COLO668 (cell line): ENCODE measurements around the gene SMIM12.

Experiments
- DNase-seq: peaks from one replicate; lab custom pipeline; 2025; ENCODE audit not compliant: unreplicated experiment; lab: John Stamatoyannopoulos, UW

The SMIM12 gene, protein sequence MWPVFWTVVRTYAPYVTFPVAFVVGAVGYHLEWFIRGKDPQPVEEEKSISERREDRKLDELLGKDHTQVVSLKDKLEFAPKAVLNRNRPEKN

DNA sequence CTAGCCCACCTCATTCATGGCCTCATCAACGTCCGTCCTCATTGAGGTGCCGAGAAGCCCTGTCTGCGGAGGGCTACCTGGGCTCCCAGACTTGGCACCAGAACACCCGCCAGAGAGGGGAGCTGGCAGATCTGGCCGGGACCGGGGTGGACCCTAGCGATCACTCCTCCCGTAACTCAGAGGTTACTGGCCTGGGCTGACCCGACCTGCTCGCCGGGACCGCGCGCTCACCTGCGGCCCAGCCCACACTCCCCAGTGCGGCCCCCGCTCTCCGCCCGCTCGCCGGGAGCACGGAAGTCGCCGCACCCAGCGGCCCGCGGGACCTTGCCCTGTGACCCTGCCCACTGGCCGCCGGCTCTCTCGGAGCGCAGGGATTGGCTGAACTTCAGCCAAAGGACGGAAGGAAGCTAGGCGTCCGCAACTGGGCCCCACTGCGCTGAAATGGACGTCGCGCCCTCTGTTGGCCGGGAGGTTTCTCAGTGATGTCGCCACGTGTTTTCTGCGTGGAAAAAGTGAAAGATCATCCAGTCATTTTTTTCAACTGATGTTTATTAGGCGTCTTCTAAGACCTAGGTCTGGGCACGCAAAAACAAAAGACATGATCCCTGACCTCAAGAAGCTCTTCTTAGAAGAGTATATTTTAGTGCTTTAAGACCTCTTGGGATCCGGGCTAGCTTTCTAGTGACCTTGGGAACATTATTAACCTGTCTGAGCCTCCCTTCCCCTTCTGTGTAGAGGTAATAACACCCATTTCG, at the start of gene SMIM12:
SMIM12 (minus strand) TSS at position 304 of the 755 bp plus-strand sequence. CDS start 3,772 bp downstream, outside the sequence.
- peak; percentile 98 for DNase-seq

DNA sequence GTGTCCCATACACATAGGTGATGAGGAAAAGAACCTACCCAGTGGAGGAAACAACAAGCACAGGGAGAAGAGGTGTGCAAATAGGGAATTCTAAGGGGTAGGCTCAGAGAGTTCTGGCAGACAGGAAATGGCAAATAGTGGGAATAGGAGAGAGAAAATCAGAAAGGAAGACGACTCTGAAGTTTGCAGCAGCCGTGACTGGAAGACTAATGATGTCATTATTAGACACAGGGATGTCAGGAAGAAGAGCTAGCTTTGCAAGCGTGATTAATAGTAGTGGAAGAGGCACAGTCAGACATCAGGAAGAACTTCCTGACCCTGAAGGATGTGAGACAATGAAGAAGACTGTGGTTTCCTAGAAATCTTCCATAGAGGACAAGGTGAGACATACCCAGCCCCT, 48.8 kb upstream of the SMIM12 start:
- no peak for DNase-seq

DNA sequence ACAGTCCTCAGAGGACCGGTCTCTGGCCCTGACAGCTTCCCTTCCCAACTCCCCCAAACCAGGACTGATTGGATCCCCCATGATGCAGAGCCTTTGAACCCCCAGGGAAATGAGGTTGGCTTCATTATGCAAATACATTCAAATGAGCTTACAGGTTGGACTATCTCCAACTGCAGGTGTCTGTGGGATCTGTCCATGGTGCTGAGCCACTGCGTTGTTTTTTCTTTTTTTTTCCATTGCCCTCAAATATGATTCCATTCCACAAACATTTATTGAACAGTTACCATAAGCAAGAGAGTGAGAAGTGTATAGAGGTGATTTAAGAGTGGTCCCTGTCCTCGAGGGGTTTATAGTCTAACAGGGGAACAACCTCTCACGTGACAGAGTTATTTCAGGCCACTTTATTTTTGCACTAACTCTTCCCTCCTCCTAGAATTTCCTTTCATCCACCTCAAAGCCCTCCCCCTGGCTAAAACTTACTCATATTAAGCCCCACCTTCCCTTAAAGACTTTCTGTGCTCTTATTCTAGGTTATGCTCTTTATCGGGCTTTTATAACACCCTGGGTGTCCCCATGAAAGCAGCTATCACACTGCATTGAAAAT, 48.0 kb upstream of the SMIM12 start:
- DNase-seq: no peak

DNA sequence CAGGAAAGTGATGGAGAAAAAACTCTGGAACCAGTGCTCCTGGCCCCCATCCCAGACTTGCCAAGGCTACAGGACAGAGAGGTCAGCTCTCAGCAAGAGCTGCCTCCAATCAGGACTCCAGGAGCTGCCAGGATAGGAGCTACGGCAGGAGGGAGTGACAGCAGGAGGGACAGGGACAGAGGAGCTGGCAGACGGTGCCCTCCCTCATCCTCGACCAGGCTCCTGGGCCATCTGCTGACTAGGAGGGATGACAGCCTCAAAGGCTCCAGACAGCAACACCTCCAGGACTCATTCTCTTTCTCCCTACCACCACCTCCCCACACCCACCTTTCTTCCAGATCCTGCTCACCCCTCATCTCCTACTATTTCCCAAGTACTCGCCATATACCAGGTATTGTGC, 47.2 kb upstream of the SMIM12 start:
- no peak for DNase-seq

DNA sequence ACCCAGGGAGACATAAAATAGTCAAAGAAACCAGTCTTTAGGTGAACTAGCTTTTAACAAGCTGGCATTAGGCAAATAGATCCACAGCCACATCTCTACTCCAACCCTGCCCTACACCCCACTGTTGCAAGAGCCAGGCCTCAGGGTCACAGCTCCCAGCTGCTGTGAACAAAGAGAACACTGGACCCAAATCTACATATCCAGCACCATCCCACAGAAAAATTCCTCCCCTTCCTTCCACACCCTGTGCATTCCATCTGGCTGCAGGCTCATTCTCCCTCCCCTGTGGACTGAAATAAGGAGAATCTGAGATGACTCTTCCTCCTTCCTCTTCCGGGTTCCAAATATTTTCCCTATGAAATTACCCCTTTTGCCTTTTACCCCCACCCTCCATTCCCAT, 46.7 kb upstream of the SMIM12 start:
- DNase-seq: no peak

DNA sequence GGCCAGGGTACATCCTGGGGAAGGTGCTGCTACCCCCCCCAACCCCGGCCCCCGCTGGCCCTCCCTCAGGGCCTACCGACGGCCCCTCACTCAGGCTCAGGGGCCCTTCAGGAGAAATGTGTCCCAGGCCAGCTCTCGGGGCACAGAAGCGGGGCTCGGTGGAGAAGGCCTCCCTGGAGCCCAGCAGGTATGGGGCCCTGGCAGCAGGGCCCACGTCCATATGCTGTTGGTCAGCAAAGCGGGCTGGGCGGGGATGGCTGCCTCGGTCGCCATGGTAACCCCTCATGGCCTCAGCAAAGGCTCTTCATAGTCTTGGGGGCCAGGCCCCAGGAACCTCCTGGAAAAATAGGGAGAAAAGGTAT, 45.5 kb upstream of the SMIM12 start:
- DNase-seq: no peak

DNA sequence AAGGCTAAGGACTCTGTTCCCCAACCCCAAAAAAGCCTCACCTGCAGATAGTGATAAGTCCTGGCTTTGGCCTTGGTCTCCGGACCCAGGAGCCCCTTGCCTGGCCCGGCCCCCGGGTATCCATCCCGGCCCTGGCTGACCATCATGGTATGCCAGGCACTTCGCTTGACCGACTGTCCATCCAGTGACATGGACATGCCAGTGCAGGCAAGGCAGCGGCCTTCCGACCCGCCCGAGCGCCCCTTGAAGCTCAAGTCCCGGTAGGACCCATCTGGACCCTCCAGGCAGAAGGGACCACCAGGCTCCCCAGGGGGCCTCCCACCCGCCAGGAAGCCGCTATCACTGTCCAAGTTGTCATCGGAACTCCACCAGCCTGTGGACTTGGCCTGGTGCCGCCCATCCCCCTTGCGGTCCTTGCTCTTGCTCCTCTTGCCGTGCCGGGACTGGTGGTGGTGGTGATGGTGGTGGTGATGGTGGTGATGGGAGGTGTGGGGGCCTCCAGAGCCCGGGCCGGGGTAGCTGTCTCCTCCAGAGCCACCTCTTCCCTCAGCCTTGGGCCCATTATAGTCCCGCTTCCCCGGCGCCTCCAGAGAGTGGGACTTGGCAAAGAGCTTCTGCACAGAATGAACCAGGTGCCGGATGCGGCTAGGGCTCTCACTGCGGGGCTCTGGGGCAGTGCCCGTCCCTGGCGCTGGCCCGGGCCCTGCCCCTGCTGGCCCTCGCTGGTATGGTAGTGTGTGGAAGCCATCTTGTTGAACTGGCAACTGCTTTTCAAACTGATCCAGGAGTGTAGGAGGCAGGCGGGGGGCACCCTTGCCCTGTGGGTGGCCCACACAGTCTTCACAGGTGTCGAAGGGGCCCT, 44.9 kb upstream of the SMIM12 start:
- DNase-seq: no peak

DNA sequence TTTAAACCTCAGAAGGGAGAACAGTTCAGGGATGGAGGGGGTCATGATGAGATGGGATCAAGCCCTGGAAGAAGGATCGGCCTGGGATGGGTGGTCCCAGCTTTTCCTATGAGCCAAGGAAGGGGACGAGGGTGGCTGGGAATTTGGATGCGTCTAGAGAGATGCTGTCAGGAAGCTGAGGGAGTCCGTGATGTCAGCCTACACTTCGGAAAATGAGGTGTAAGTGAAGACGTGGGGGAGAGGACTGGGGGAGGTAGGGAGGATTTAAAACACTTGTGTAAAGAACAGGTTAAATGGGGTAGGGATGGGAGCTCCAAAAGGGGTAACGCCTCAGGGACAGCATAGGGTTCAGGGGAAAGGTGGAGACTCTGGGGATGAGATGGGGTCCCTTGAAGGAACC, 42.4 kb upstream of the SMIM12 start:
- no peak for DNase-seq

DNA sequence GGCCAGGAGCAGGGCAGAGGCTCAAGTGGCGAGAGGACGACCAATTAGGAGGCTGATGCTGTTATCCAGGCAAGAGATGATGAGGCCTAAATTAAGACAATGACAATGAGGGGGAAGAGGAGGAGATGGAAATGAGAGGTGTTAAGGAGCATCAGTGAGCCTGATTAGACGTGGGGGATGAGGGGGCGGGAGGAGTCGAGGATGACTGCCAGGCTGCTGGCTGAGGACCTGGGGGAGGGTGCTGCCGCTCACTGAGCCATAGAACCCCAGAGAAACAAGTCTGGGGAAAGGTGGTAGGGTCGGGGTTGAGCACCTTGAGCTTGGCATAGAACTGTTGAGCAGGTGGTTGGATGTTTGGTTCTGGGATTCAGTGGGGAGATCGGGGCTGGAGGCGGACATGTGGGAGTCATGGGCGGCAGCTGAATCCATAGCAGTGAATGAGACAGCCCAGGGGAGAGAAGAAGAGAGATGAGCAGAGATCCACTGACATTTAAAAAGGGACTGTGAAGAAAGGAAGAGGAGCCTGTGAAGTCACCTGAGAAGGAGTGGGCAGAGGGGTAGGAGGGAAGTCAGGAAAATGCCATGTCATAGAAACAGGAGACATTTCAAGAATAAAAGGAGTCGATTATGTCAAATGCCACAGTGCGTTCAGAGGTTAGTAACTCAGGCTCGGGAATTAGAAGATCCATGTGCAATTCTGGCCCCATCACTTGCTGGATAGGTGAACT, 41.4 kb upstream of the SMIM12 start:
- DNase-seq: no peak

DNA sequence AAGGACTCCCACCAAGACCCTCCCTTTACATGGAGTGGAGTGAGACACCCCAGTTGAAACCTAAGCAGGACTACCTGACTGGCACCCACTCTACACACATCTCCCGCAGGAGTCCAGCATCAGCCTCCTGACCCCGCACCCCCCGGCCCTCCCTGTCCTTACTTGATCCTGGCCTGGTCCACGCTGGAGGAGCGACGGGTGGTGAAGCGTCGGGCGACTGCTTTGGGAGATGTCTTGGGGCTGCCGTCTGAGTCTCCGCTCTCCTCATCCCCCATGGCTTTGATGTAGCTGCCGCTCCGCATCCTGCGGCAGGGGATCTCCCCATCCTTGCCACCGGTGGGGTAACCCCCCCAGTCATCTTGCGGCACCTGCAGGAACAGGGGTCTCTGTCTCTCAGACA, 40.4 kb upstream of the SMIM12 start:
- DNase-seq: no peak

DNA sequence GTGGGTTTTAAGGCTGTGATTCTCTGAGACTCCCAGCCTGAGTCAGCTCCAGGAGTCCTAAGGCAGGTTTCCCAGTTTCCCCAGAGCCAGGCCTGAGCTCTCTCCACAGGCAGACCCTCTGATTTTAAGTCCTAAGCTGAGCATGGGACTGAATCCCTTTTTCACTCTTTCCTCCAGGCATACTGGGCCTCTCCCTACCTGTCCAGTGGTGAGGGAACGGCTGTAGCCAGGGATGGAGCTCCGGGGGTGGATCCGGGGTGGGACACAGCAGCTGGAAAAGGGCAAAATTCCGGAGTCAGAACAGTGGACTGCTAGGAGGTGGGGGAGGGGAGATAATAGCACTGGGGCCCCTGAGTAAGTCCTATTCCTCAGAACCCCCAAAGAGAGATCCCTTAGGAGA, 39.9 kb upstream of the SMIM12 start:
- no peak for DNase-seq

DNA sequence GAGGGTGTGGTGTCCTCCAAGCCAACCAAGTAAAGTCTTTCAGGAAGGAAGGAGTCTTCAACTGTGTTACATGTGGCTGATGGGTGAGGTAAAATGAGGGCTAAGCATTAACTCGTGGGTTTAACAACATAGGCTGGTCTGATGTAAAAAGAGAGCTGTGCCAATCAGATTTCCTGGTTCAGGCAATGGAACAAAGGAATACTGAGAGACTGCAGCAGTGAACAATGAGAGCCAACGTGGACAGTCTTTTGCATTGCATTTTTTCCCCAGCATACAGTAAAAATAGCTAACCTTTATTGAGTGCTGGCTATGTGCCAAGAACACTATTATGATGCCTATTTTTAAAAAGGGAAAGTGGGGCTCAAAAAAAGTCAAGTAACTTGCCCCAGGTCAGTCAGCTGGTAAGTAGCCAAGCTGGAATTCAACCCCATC, 38.8 kb upstream of the SMIM12 start:
- no peak for DNase-seq

DNA sequence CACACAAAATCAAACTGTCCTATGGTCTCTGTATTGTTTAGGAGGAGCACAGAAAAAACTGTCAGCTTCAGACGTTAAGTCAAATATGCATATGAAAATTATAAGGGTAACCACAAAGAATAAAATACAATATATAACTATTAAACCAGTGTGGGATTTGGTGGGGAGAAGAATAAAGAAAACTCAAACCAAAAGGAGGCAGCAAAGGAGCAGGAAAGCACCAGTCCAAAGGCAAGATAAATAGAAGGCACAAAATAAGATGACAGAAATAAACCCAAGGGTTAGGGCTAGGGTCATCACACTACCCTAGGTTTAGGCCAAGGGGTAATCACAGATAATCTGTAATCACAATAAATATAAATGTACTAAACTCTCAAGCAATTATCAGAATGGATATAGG, 37.1 kb upstream of the SMIM12 start:
- no peak for DNase-seq

DNA sequence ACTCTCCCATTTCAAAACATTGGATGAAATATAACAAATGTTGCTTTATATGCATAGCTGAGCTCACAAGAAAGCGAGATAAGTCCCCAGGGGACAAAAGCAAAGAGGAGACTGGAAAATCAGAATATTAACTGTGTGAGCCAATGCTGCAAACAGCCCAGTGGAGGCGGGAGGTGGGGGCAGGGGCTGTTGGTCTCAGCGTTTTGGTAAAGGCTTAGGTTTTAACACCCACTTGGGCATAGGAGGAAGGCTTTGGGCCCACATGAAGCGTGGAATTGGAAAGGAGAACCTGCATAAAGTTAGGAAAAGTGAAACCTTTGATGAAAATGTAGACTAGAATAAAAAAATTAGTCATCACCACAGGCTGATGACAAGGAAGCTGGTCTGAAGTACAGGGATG, 30.2 kb upstream of the SMIM12 start:
- DNase-seq: no peak

DNA sequence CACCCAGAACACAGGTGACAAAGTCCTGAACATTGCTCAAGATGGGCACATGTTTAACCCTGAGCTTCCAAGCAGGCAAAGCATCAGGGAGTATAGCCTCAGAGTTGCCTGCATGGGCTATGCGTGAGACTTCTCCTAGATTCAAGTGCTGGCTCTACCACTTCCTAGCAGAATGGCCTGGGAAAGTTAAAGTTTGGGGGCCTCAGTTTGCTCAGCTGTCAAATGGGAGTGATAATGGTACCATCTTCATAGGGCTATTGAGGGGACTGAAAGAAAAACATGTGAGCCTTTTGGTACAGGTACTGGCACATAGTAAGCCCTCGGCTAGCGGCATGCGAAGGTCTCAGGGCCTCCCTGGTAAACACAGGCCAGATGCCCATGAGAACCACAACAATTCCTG, 28.0 kb upstream of the SMIM12 start:
- no peak for DNase-seq

DNA sequence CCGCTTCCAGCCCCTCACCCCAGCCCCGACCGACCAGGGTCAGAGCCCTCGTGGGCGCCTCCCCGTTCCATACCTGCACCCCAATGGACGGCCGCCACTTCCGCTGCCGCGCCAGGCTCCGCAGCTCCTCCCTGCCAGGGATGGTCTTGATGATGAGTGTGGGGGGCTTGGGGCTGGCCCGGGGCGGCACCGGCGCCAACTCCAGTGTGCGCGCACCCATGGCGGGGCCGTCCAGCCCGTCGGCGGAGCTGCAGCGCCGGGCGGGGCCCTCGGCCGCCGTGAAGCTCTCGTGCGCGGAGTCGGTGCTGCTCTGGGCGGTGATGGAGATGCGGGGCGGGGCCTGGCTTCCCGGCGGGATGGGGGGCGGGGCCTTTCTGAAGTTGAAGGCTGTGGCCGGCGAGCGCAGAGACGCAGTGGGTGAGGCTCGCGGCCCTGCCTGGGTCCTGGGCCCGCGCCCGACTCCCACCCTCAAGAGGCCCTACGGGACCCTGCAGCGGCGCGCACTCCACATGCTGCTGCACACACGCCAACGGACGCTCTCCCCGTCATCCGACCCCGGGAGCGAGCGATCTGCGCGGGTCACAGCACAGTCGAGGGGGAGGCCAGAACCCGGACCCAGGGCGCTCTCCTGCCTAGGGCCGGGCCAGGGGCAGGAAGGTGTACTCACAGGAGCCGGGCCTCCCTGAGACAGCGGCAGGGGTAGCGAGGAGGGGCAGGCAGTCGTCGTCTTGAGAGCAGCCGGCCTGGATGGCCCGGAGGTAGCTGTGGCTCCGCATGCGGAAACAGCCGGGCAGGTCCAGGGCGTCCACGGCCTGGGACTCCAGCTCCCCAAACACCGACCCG, 26.1 kb upstream of the SMIM12 start:
- peak; percentile 60 for DNase-seq

DNA sequence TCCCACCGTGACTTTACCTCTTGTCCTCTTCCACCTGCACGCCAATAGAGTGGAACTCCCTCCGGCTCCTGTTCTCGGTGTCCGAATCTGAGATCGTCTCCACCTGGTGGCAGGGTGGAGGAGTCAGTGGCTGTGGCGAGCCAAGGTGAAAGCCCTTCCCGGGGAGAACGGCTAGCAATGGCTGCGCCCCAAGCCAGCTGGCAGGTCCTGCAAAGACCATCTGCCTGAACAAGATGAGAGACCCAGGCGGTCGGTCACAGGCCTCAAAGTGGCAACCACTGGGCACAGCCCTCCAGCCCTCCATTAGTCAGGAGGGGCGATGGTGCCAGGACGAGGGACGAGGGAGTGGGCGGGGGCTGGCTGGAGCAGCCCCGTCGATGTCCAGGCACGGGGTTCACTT, 25.4 kb upstream of the SMIM12 start:
- peak; percentile 56 for DNase-seq

DNA sequence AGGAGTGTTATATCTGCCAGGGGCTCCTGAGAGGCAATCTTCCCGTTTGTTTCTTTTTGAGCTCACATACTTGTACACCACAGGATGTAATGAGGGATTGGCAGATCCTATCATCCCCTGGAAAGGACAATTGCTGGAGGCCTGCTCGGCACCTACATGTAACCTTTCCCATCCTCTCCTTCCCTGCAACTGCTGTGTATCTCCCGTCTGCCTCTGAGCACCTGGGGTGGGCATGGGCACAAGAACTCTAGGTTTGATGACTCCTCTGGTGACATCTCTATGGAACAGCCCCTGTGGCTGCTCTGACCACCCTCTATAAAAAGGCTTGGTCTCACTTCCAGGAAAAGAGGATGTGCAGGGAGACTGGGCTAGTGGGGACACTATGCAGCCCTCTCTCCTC, 25.0 kb upstream of the SMIM12 start:
- DNase-seq: no peak

DNA sequence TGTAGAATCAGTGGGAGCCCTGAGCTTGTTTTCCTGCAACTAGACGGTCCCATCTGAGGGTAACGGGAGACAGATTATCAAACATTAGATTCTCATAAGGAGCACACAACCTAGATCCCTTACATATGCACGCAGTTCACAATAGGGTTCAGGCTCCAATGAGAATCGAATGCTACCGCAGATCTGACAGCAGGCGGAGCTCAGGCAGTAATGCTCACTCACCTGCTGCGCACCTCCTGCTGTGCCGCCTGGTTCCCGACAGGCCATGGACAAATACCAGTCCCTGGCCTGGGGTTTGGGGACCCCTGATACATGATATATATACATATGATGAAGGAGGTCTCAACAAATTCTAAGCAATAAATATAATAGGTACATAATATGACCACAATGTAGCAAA, 19.7 kb upstream of the SMIM12 start:
- DNase-seq: no peak

DNA sequence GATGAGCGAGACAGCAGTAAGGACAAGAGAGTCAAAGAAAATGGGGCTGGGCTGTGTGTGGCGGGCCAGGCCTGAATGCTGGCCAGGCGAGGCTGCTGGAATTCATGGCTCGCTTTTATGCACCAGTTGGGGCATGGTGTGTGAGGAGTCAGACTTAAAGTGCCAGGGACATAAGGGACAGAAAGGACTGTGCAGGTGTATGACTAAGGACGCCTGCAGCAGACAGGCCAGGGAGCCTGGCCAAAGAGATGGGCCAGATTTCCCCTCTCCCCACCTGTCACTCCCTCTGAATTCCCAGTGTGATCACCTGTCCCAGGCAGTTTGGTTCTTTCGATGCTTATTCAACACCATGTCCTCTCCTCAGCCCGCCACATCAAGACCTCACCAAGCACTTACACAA, 16.9 kb upstream of the SMIM12 start:
- DNase-seq: no peak
